Measurements from ENCODE around the gene PSMD13. TPM values are rescaled to one million over a fixed set of nuclear protein-coding genes. Genes with fewer than 3 reads are reported as not detected.

The PSMD13 gene
- total and polyA plus RNA-seq, 2 of the 13 experiments (the other 11 are each of a cell fraction or from before 2014, with no cell fraction given) = 83.0 to 117 TPM

- TF ChIP-seq ATF1 (CRISPR knock-in tag; IDR thresholded peaks at IDR 0.05) = no peak
- TF ChIP-seq ZFY (CRISPR knock-in tag; IDR thresholded peaks at IDR 0.05) = no peak
- TF ChIP-seq KDM5A (IDR thresholded peaks at IDR 0.05; ENCODE audit: borderline replicate concordance, low read length) = no peak
- TF ChIP-seq CBX5 (CRISPR knock-in tag; IDR thresholded peaks at IDR 0.05; ENCODE audit: borderline replicate concordance) = no peak
- TF ChIP-seq SMAD1 (CRISPR knock-in tag; IDR thresholded peaks at IDR 0.05; ENCODE audit: borderline replicate concordance, low read depth) = no peak
- TF ChIP-seq NCOA2 (CRISPR knock-in tag; IDR thresholded peaks at IDR 0.05) = no peak
These were observed 3.5 kb downstream of the PSMD13 start (continued) for GRCh38 chr11:240315-240714.

GRCh38 chr11:241634-242033, 4.9 kb downstream of the PSMD13 start:
- no peak for ATAC-seq
- H3K36me3 ChIP-seq (replicated peaks in 1 of 2; ENCODE audit: control insufficient read depth in 1 of 2, insufficient read depth in 2 of 2, low read length in 2 of 2) = peaks cover 9 to 52% of the 10 kb centered on the region in 2 experiments; a peak in 4 of 5 replicates
- peaks cover 23% of the 10 kb centered on the region for H3K79me2 ChIP-seq (ENCODE audit: insufficient read depth, low read length)
- TF ChIP-seq ZNF318 (CRISPR knock-in tag; IDR thresholded peaks at IDR 0.05) (no peak), MXD3 (CRISPR knock-in tag; IDR thresholded peaks at IDR 0.05) (no peak), TSC22D2 (CRISPR knock-in tag; IDR thresholded peaks at IDR 0.05; ENCODE audit: borderline replicate concordance) (no peak), KAT7 (CRISPR knock-in tag; IDR thresholded peaks at IDR 0.05; ENCODE audit: borderline replicate concordance) (no peak), ZNF207 (IDR thresholded peaks at IDR 0.05; ENCODE audit: borderline replicate concordance) (no peak), ELF1 (CRISPR knock-in tag; IDR thresholded peaks at IDR 0.05) (no peak)

More at GRCh38 chr11:241634-242033, 4.9 kb downstream of the PSMD13 start:
- H3K4me3 ChIP-seq (replicated peaks in 1 of 3; ENCODE audit: insufficient read depth in 1 of 3, low read depth in 2 of 3, low read length in 3 of 3) = no peak overlapping the region
- H3K9me3 ChIP-seq (ENCODE audit: low read length) = no peaks in the 10 kb centered on the region
- no peak for FAIRE-seq
- BruUV-seq (replicated peaks) = no TSS peak
- intact Hi-C loops (cut with micrococcal nuclease; ENCODE audit: unreplicated experiment) (no loop called here), in situ Hi-C loops (cut with HindIII; ENCODE audit: extremely low pct_ligation_motif_present, low pct_unique_long_range_greater_than_20kb) (no loop called here)
- no peak for DNase-seq (ENCODE audit: low spot score)
- peaks cover 15% of the 10 kb centered on the region for H3K4me1 ChIP-seq (ENCODE audit: insufficient read depth, low read length)
- no peak overlapping the region for H3K4me2 ChIP-seq (ENCODE audit: low read depth, low read length)
- H3K27ac ChIP-seq (ENCODE audit: extremely low read length, insufficient read depth, low read length) = no peak overlapping the region
- POLR2A ChIA-PET = no interaction called here
- H2AFZ ChIP-seq (ENCODE audit: low read length) = no peak overlapping the region
- no peaks in the 10 kb centered on the region for H4K20me1 ChIP-seq (ENCODE audit: insufficient read depth, low read length)
- H3K9ac ChIP-seq (ENCODE audit: insufficient read depth, low read depth, low read length) = no peak overlapping the region
- CTCF ChIA-PET (ENCODE audit: low intra/inter-chr PET ratio, low total read pairs) = no interaction called here
- H3K27me3 ChIP-seq (ENCODE audit: control insufficient read depth in 1 of 2, insufficient read depth in 2 of 2, low read length in 2 of 2) = no peaks in the 10 kb centered on the region; a peak in 1 of 5 replicates
- 97% methylated on average over 5 of the region's 5 CpGs for WGBS (ENCODE audit: low lambda C conversion rate)

Measured in HepG2 (cell line).